GM23338 (cell line): ENCODE results near the gene FBXL19. TPM values are rescaled to one million over a fixed set of nuclear protein-coding genes. Genes with fewer than 3 reads are reported as not detected.

Experiments
- ATAC-seq: fragments of 200-7000 bp; cut with Tn5 transposase; 3 replicates; pipeline ENCODE4 v1.9.1; 2020
- DNase-seq: peaks from one replicate; pipeline ENCODE4 v3.0.0-alpha.2; 2015; ENCODE audit warnings: low spot score
- H2AFZ ChIP-seq: fragments of 200-600 bp; sonication (generic); 2 replicates; pipeline ENCODE4 v1.8.0; 2016; ENCODE audit warnings: antibody characterized with exemption, mild to moderate bottlenecking, moderate library complexity
- H3F3A ChIP-seq: fragments of 200-600 bp; sonication (generic); replicated peaks from 2 replicates; pipeline ENCODE4 v1.8.0; 2017; ENCODE audit warnings: antibody characterized with exemption, mixed run types, low read depth
- H3K27ac ChIP-seq: fragments of 200-600 bp; sonication (generic); 2 replicates; pipeline ENCODE4 v1.6.1; 2016; ENCODE audit warnings: low read depth
- H3K27me3 ChIP-seq: fragments of 200-600 bp; sonication (generic); 2 replicates; pipeline ENCODE4 v1.8.0; 2016; ENCODE audit warnings: mild to moderate bottlenecking, mixed run types, moderate library complexity; ENCODE audit not compliant: insufficient read depth
- H3K36me3 ChIP-seq: fragments of 200-600 bp; sonication (generic); 2 replicates; pipeline ENCODE4 v1.8.0; 2016; ENCODE audit warnings: mild to moderate bottlenecking; ENCODE audit not compliant: insufficient read depth
- H3K4me1 ChIP-seq: fragments of 200-600 bp; sonication (generic); 2 replicates; pipeline ENCODE4 v1.8.0; 2016; ENCODE audit warnings: mild to moderate bottlenecking, moderate library complexity; ENCODE audit not compliant: insufficient read depth
- H3K4me2 ChIP-seq: fragments of 200-600 bp; sonication (generic); 2 replicates; pipeline ENCODE4 v1.7.1; 2017; ENCODE audit warnings: mixed run types
- H3K4me3 ChIP-seq: fragments of 200-600 bp; sonication (generic); 2 replicates; pipeline ENCODE4 v1.6.1; 2016; ENCODE audit warnings: mixed run types
- H3K79me2 ChIP-seq: fragments of 200-600 bp; sonication (generic); replicated peaks from 2 replicates; pipeline ENCODE4 v1.8.0; 2017; ENCODE audit warnings: mild to moderate bottlenecking; ENCODE audit not compliant: insufficient read depth
- H3K9me2 ChIP-seq: fragments of 200-600 bp; sonication (generic); 2 replicates; pipeline ENCODE4 v1.8.0; 2017; ENCODE audit not compliant: insufficient read depth
- H4K20me1 ChIP-seq: fragments of 200-600 bp; sonication (generic); replicated peaks from 2 replicates; pipeline ENCODE4 v1.8.0; 2017; ENCODE audit warnings: mild to moderate bottlenecking; ENCODE audit not compliant: insufficient read depth
- H3K27ac Mint-ChIP-seq: 2 replicates; pipeline ENCODE4 v1.8.0; 2020; ENCODE audit warnings: inconsistent platforms, mild to moderate bottlenecking, moderate library complexity, mixed read lengths
- H3K27me3 Mint-ChIP-seq: 3 replicates; pipeline ENCODE4 v1.8.0; 2022; ENCODE audit warnings: low read depth, mild to moderate bottlenecking, moderate library complexity, mixed read lengths, inconsistent platforms; ENCODE audit not compliant: insufficient read depth, poor library complexity
- H3K36me3 Mint-ChIP-seq: 3 replicates; pipeline ENCODE4 v1.8.0; 2021; ENCODE audit warnings: low read depth, mild to moderate bottlenecking, inconsistent platforms, moderate library complexity, mixed read lengths
- H3K4me1 Mint-ChIP-seq: 3 replicates; pipeline ENCODE4 v1.8.0; 2020; ENCODE audit warnings: mild to moderate bottlenecking, inconsistent platforms, mixed read lengths
- H3K4me3 Mint-ChIP-seq: 3 replicates; pipeline ENCODE4 v1.8.0; 2021; ENCODE audit warnings: moderate library complexity, mild to moderate bottlenecking, inconsistent platforms, mixed read lengths
- H3K9me3 Mint-ChIP-seq: 3 replicates; pipeline ENCODE4 v1.8.0; 2020; ENCODE audit warnings: moderate library complexity, mild to moderate bottlenecking, inconsistent platforms, mixed read lengths
- CREB1 ChIP-seq: fragments of 250-450 bp; sonication (Bioruptor Pico); IDR thresholded peaks from 2 replicates; pipeline ENCODE4 v1.5.0; 2020; ENCODE audit warnings: low read depth, mild to moderate bottlenecking, moderate library complexity
- EZH2phosphoT487 ChIP-seq: fragments of 200-600 bp; sonication (generic); IDR thresholded peaks from one replicate; pipeline ENCODE4 v1.8.1; 2018; ENCODE audit warnings: antibody characterized with exemption; ENCODE audit not compliant: unreplicated experiment
- JUNB ChIP-seq: IDR thresholded peaks from one replicate; pipeline ENCODE4 v1.6.1; 2016; ENCODE audit warnings: antibody characterized with exemption; ENCODE audit not compliant: unreplicated experiment
- NANOG ChIP-seq: IDR thresholded peaks from 2 replicates; pipeline ENCODE4 v1.6.1; 2016; ENCODE audit warnings: antibody characterized with exemption, borderline replicate concordance
- POLR2AphosphoS5 ChIP-seq: IDR thresholded peaks from 2 replicates; pipeline ENCODE4 v1.6.1; 2016; ENCODE audit warnings: antibody characterized with exemption, low read depth
- REST ChIP-seq: IDR thresholded peaks from one replicate; pipeline ENCODE4 v1.6.1; 2018; ENCODE audit warnings: antibody characterized with exemption; ENCODE audit not compliant: unreplicated experiment
- STAT1 ChIP-seq: IDR thresholded peaks from one replicate; pipeline ENCODE4 v1.6.1; 2016; ENCODE audit warnings: antibody characterized with exemption; ENCODE audit not compliant: unreplicated experiment
- ZNF114 ChIP-seq: fragments of 250-450 bp; sonication (Bioruptor Pico); IDR thresholded peaks from 2 replicates; pipeline ENCODE4 v1.5.0; 2020; ENCODE audit warnings: mild to moderate bottlenecking, moderate library complexity
- polyA plus RNA-seq: library from polyadenylated mRNA; unstranded; fragments of >200 nt; fragmentation: Nextera tagmentation; extraction: Ambion mirVana; gene quantifications from 2 replicates; pipeline ENCODE4 v1.2.1, GENCODE V29; 2016
- total RNA-seq: library from RNA; depleted of rRNA; stranded (reverse); fragments of >200 nt; shearing (Covaris generic); gene quantifications from 2 replicates; pipeline ENCODE4 v1.2.3, GENCODE V29; 2014
- TF ChIP-seq, protein P1 (sequence below), 2 experiments: fragments of 200-600 bp in 1 of 2; sonication (generic) in 1 of 2; conservative IDR thresholded peaks; 2 replicates each; pipeline versions ENCODE4 v1.5.1 to v1.6.1; 2016 to 2017; ENCODE audit warnings: antibody characterized with exemption in 2 of 2, low read depth in 2 of 2, mild to moderate bottlenecking in 2 of 2, moderate library complexity in 1 of 2
- TF ChIP-seq, protein P2 (sequence below): IDR thresholded peaks from 2 replicates; pipeline ENCODE4 v1.6.1; 2016; ENCODE audit warnings: antibody characterized with exemption

Gene FBXL19
- total and polyA plus RNA-seq, 2 experiments from 2014 or later, result 12.5 to 71.5 TPM

- Mint-ChIP-seq H3K27ac (peak overlapping the region; percentile 21), H3K4me1 (peaks cover 11% of the 10 kb centered on the region), H3K36me3 (peaks cover 18% of the 10 kb centered on the region), H3K4me3 (peak overlapping the region; percentile 88), H3K27me3 (peaks cover 17% of the 10 kb centered on the region), H3K9me3 (no peaks in the 10 kb centered on the region)
- ATAC-seq (no peak), DNase-seq (no peak)
- Histone ChIP-seq H3F3A (peaks cover 10% of the 10 kb centered on the region; the same call in 1 of the 2 replicates), H3K27me3 (no peaks in the 10 kb centered on the region), H3K27ac (peak overlapping the region; percentile 83; the same call in 1 of the 2 replicates), H4K20me1 (peaks cover 4% of the 10 kb centered on the region; the same call in 1 of the 2 replicates), H3K79me2 (peaks cover 18% of the 10 kb centered on the region), H3K4me3 (peak overlapping the region; percentile 62), H3K9me2 (no peaks in the 10 kb centered on the region), H3K36me3 (peaks cover 10% of the 10 kb centered on the region; the same call in 1 of the 2 replicates), H3K4me2 (peak overlapping the region; percentile 97), H3K4me1 (peaks cover 9% of the 10 kb centered on the region; the same call in 1 of the 2 replicates), H2AFZ (no peak overlapping the region)
- TF ChIP-seq REST, result no peak
- TF ChIP-seq STAT1, result no peak
- TF ChIP-seq EZH2phosphoT487, result no peak
- TF ChIP-seq POLR2AphosphoS5, result no peak
These were observed 1.7 kb downstream of the FBXL19 start for GRCh38 chr16:30924913-30925631.

GRCh38 chr16:30925632-30925987 lies 2.2 kb downstream of the FBXL19 start:
- Histone ChIP-seq H3K27ac (no peak overlapping the region), H3K36me3 (peaks cover 12% of the 10 kb centered on the region; the same call in 1 of the 2 replicates), H4K20me1 (peaks cover 4% of the 10 kb centered on the region; the same call in 1 of the 2 replicates), H3F3A (peaks cover 10% of the 10 kb centered on the region; the same call in 1 of the 2 replicates), H2AFZ (no peak overlapping the region), H3K4me1 (peaks cover 9% of the 10 kb centered on the region; the same call in 1 of the 2 replicates), H3K4me3 (peak overlapping the region; percentile 62; the same call in 1 of the 2 replicates), H3K4me2 (no peak overlapping the region; the same call in 1 of the 2 replicates), H3K9me2 (no peaks in the 10 kb centered on the region), H3K27me3 (no peaks in the 10 kb centered on the region), H3K79me2 (peaks cover 18% of the 10 kb centered on the region)
- no peaks in the 10 kb centered on the region for H3K9me3 Mint-ChIP-seq
- no peak for DNase-seq
- peaks cover 21% of the 10 kb centered on the region for H3K36me3 Mint-ChIP-seq
- H3K4me1 Mint-ChIP-seq, result peaks cover 11% of the 10 kb centered on the region
- no peak for ATAC-seq
- no peak overlapping the region for H3K27ac Mint-ChIP-seq
- peak overlapping the region; percentile 60 for H3K4me3 Mint-ChIP-seq
- H3K27me3 Mint-ChIP-seq, result peaks cover 17% of the 10 kb centered on the region
- no peak for TF ChIP-seq ZNF114 (CRISPR knock-in tag)
- TF ChIP-seq JUNB, result no peak
- TF ChIP-seq NANOG, result no peak
- no peak for TF ChIP-seq CREB1 (CRISPR knock-in tag)
- TF ChIP-seq POLR2AphosphoS5, result no peak
- TF ChIP-seq, protein P1, sequence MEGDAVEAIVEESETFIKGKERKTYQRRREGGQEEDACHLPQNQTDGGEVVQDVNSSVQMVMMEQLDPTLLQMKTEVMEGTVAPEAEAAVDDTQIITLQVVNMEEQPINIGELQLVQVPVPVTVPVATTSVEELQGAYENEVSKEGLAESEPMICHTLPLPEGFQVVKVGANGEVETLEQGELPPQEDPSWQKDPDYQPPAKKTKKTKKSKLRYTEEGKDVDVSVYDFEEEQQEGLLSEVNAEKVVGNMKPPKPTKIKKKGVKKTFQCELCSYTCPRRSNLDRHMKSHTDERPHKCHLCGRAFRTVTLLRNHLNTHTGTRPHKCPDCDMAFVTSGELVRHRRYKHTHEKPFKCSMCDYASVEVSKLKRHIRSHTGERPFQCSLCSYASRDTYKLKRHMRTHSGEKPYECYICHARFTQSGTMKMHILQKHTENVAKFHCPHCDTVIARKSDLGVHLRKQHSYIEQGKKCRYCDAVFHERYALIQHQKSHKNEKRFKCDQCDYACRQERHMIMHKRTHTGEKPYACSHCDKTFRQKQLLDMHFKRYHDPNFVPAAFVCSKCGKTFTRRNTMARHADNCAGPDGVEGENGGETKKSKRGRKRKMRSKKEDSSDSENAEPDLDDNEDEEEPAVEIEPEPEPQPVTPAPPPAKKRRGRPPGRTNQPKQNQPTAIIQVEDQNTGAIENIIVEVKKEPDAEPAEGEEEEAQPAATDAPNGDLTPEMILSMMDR (conservative IDR thresholded peaks at IDR 0.05; ENCODE audit: low read depth in 2 of 2), result no peak
- TF ChIP-seq STAT1, result no peak
- TF ChIP-seq, protein P2, sequence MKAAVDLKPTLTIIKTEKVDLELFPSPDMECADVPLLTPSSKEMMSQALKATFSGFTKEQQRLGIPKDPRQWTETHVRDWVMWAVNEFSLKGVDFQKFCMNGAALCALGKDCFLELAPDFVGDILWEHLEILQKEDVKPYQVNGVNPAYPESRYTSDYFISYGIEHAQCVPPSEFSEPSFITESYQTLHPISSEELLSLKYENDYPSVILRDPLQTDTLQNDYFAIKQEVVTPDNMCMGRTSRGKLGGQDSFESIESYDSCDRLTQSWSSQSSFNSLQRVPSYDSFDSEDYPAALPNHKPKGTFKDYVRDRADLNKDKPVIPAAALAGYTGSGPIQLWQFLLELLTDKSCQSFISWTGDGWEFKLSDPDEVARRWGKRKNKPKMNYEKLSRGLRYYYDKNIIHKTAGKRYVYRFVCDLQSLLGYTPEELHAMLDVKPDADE, result no peak
